ENCODE results near the gene TSPAN18. TPM values are rescaled to one million over a fixed set of nuclear protein-coding genes. Genes with fewer than 3 reads are reported as not detected.

The TSPAN18 gene
- total RNA-seq, 3 donors from 2014 or later = 1.0 to 2.0 (median 1.8) TPM

GRCh38 chr11:44782478-44782877 is 55.7 kb downstream of the TSPAN18 start:
- Histone ChIP-seq H3K36me3 (no peaks in the 10 kb centered on the region), H3K27ac (no peak overlapping the region), H3K9me3 (no peaks in the 10 kb centered on the region), H3K4me3 (no peak overlapping the region), H3K4me1 (no peaks in the 10 kb centered on the region), H3K27me3 (no peaks in the 10 kb centered on the region)
- no peak for DNase-seq (ENCODE audit: low spot score in 2 of 2)
- intact Hi-C loops (cut with DNase I; ENCODE audit: low total_unique reads) = no loop called here
- TF ChIP-seq POLR2A (IDR thresholded peaks at IDR 0.05) = no peak
- no peak for TF ChIP-seq CTCF (IDR thresholded peaks at IDR 0.05)
- no peak for TF ChIP-seq POLR2AphosphoS5 (IDR thresholded peaks at IDR 0.05)

- Histone ChIP-seq H3K4me3 (no peak overlapping the region), H3K27ac (no peak overlapping the region), H3K9me3 (no peaks in the 10 kb centered on the region), H3K4me1 (no peaks in the 10 kb centered on the region), H3K27me3 (no peaks in the 10 kb centered on the region), H3K36me3 (no peaks in the 10 kb centered on the region)
- DNase-seq (ENCODE audit: low spot score in 2 of 2) = no peak
- TF ChIP-seq CTCF (IDR thresholded peaks at IDR 0.05) = no peak
- TF ChIP-seq POLR2AphosphoS5 (IDR thresholded peaks at IDR 0.05) = no peak
- no peak for TF ChIP-seq POLR2A (IDR thresholded peaks at IDR 0.05)
- intact Hi-C loops (cut with DNase I; ENCODE audit: low total_unique reads) = no loop called here
Measured at GRCh38 chr11:44784436-44784760, 57.6 kb downstream of the TSPAN18 start.

GRCh38 chr11:44784851-44785250 is 58.1 kb downstream of the TSPAN18 start:
- no peaks in the 10 kb centered on the region for H3K9me3 ChIP-seq
- no peak overlapping the region for H3K4me3 ChIP-seq
- intact Hi-C loops (cut with DNase I; ENCODE audit: low total_unique reads) = no loop called here
- DNase-seq (ENCODE audit: low spot score in 2 of 2) = no peak
- H3K4me1 ChIP-seq = no peaks in the 10 kb centered on the region
- H3K27ac ChIP-seq = no peak overlapping the region
- H3K27me3 ChIP-seq = no peaks in the 10 kb centered on the region
- no peak for TF ChIP-seq CTCF (IDR thresholded peaks at IDR 0.05)
- TF ChIP-seq POLR2A (IDR thresholded peaks at IDR 0.05) = no peak
- TF ChIP-seq POLR2AphosphoS5 (IDR thresholded peaks at IDR 0.05) = no peak
- no peaks in the 10 kb centered on the region for H3K36me3 ChIP-seq

GRCh38 chr11:44785856-44786607 is 59.3 kb downstream of the TSPAN18 start:
- Histone ChIP-seq H3K27ac (no peak overlapping the region), H3K9me3 (no peaks in the 10 kb centered on the region), H3K4me3 (no peak overlapping the region), H3K4me1 (no peaks in the 10 kb centered on the region), H3K36me3 (no peaks in the 10 kb centered on the region), H3K27me3 (no peaks in the 10 kb centered on the region)
- TF ChIP-seq POLR2AphosphoS5 (IDR thresholded peaks at IDR 0.05) = no peak
- no peak for TF ChIP-seq CTCF (IDR thresholded peaks at IDR 0.05)
- TF ChIP-seq POLR2A (IDR thresholded peaks at IDR 0.05) = no peak
- intact Hi-C loops (cut with DNase I; ENCODE audit: low total_unique reads) = no loop called here
- no peak for DNase-seq (ENCODE audit: low spot score in 2 of 2)

GRCh38 chr11:44787070-44787469 is 60.3 kb downstream of the TSPAN18 start:
- TF ChIP-seq POLR2A (IDR thresholded peaks at IDR 0.05) = no peak
- TF ChIP-seq POLR2AphosphoS5 (IDR thresholded peaks at IDR 0.05) = no peak
- no peak for TF ChIP-seq CTCF (IDR thresholded peaks at IDR 0.05)
- no peak overlapping the region for H3K27ac ChIP-seq
- H3K9me3 ChIP-seq = no peaks in the 10 kb centered on the region
- no peaks in the 10 kb centered on the region for H3K4me1 ChIP-seq
- no peak overlapping the region for H3K4me3 ChIP-seq
- H3K36me3 ChIP-seq = no peaks in the 10 kb centered on the region
- intact Hi-C loops (cut with DNase I; ENCODE audit: low total_unique reads) = no loop called here
- DNase-seq (ENCODE audit: low spot score in 2 of 2) = no peak
- no peaks in the 10 kb centered on the region for H3K27me3 ChIP-seq

Measured in breast epithelium (tissue), 4 donors.